HCT116 (cell line): ENCODE measurements around the gene POSTN.

Experiments
- CTCF ChIP-seq, 3 experiments: fragments of 200-600 bp in 1 of 3; sonication (generic) in 1 of 3; IDR thresholded peaks in 2 of 3; conservative IDR thresholded peaks in 1 of 3; 2 replicates each; pipeline ENCODE4 v1.5.1; 2012 to 2017; ENCODE audit warnings: low read depth in 2 of 3, low read length in 2 of 3, antibody characterized with exemption in 1 of 3, borderline replicate concordance in 1 of 3, control low read depth in 1 of 3, mild to moderate bottlenecking in 1 of 3, mixed read lengths in 1 of 3, mixed run types in 1 of 3, moderate library complexity in 1 of 3; ENCODE audit not compliant: insufficient read depth in 1 of 3
- POLR2A ChIP-seq: IDR thresholded peaks from 2 replicates; pipeline ENCODE4 v1.7.0; 2011; ENCODE audit warnings: borderline replicate concordance; ENCODE audit not compliant: insufficient read depth, insufficient read length; ENCODE audit errors: extremely low read depth
- REST ChIP-seq: IDR thresholded peaks from 2 replicates; pipeline ENCODE4 v1.6.1; 2012; ENCODE audit warnings: low read depth
- SRF ChIP-seq: IDR thresholded peaks from 2 replicates; pipeline ENCODE4 v1.6.1; 2012; ENCODE audit warnings: low read depth

GRCh38 chr13:37560526-37560925 lies 38.0 kb downstream of the POSTN start:
- no peak for TF ChIP-seq POLR2A
- TF ChIP-seq CTCF (IDR thresholded peaks at IDR 0.05 in 2 of 3, conservative IDR thresholded peaks at IDR 0.05 in 1 of 3; ENCODE audit: borderline replicate concordance in 1 of 3, insufficient read depth in 1 of 3, low read depth in 2 of 3, low read length in 2 of 3), result no peak
- TF ChIP-seq SRF, result no peak
- no peak for TF ChIP-seq REST
